HCT116 (cell line): Measurements from ENCODE around the gene UQCRQ. TPM values are rescaled to one million over a fixed set of nuclear protein-coding genes. Genes with fewer than 3 reads are reported as not detected.
A peak's percentile ranks its signal among the peaks of the same experiment; 100 is the strongest.

Experiments
- ATAC-seq: fragments of 200-7000 bp; cut with Tn5 transposase; 2 replicates; pipeline ENCODE4 v1.9.1; 2020; ENCODE audit warnings: mild to moderate bottlenecking, moderate library complexity
- BruUV-seq: library from RNA; stranded (reverse); fragments of 400-500 nt; replicated peaks from 2 replicates; lab custom pipeline; 2021; lab: Mats Ljungman, UMichigan
- CTCF ChIA-PET: fragments of 300-600 bp; sonication (Branson Sonifier 250); formaldehyde crosslinking; loops from one replicate; lab custom pipeline; 2021; ENCODE audit warnings: antibody characterized with exemption; lab: Charles Lee
- POLR2A ChIA-PET: fragments of 300-600, 350-600 bp; sonication (Branson Sonifier 250); formaldehyde crosslinking; loops from one replicate; lab custom pipeline; 2021; ENCODE audit warnings: antibody characterized with exemption; lab: Charles Lee
- RAD21 ChIA-PET, 2 experiments: fragments of 300-600 bp; sonication (Branson Sonifier 250); formaldehyde crosslinking; loops; one replicate each; lab custom pipeline; 2023; ENCODE audit warnings: low total read pairs in 2 of 2; ENCODE audit not compliant: uncharacterized antibody in 2 of 2, unreplicated experiment in 2 of 2, low non-redundant PET in 1 of 2; lab: Charles Lee
- DNase-seq: peaks from one replicate; pipeline ENCODE4 v3.0.0-alpha.2; 2010; ENCODE audit warnings: low read depth, low spot score
- H2AFZ ChIP-seq: fragments of 200-600 bp; shearing (Covaris generic), sonication (generic); 2 replicates; pipeline ENCODE4 v1.6.1; 2017; ENCODE audit warnings: low read depth, mixed run types, mixed read lengths, antibody characterized with exemption, low read length; ENCODE audit not compliant: poor library complexity, severe bottlenecking
- H3K27ac ChIP-seq: 2 replicates; pipeline ENCODE4 v1.5.1; 2012; ENCODE audit warnings: low read depth, low read length
- H3K27me3 ChIP-seq: fragments of 200-600 bp; sonication (generic); 2 replicates; pipeline ENCODE4 v1.6.1; 2016; ENCODE audit warnings: mixed run types, low read length, mixed read lengths; ENCODE audit not compliant: insufficient read depth
- H3K36me3 ChIP-seq, 2 experiments: fragments of 200-500 bp in 1 of 2; fragments of 200-600 bp in 1 of 2; sonication (Bioruptor generic) in 1 of 2; sonication (generic) in 1 of 2; 2 replicates each; pipeline versions ENCODE4 v1.5.1 to v1.6.1; 2014 to 2016; ENCODE audit warnings: low read length in 2 of 2, inconsistent platforms in 1 of 2, mixed read lengths in 1 of 2, mixed run types in 1 of 2; ENCODE audit not compliant: insufficient read depth in 2 of 2, control insufficient read depth in 1 of 2
- H3K4me1 ChIP-seq, 2 experiments: fragments of 200-600 bp in 1 of 2; sonication (generic) in 1 of 2; 2 replicates each; pipeline versions ENCODE4 v1.5.1 to v1.6.1; 2012 to 2017; ENCODE audit warnings: low read length in 2 of 2, inconsistent platforms in 1 of 2, mild to moderate bottlenecking in 1 of 2, mixed read lengths in 1 of 2, mixed run types in 1 of 2, moderate library complexity in 1 of 2; ENCODE audit not compliant: insufficient read depth in 2 of 2, control insufficient read depth in 1 of 2
- H3K4me2 ChIP-seq: fragments of 200-600 bp; sonication (generic); 2 replicates; pipeline ENCODE4 v1.6.1; 2017; ENCODE audit warnings: mixed run types, low read length, mixed read lengths
- H3K4me3 ChIP-seq, 2 experiments: fragments of 200-600 bp in 1 of 2; sonication (generic) in 1 of 2; replicated peaks in 1 of 2; 2 replicates each; pipeline ENCODE4 v1.5.1; 2011 to 2016; ENCODE audit warnings: low read length in 2 of 2, control low read depth in 1 of 2, low read depth in 1 of 2, mild to moderate bottlenecking in 1 of 2, mixed read lengths in 1 of 2, mixed run types in 1 of 2
- H3K79me2 ChIP-seq: fragments of 200-600 bp; sonication (generic); 2 replicates; pipeline ENCODE4 v1.6.1; 2017; ENCODE audit warnings: mild to moderate bottlenecking, mixed run types, low read length, moderate library complexity, mixed read lengths; ENCODE audit not compliant: insufficient read depth
- H3K9ac ChIP-seq: fragments of 200-600 bp; sonication (generic); 2 replicates; pipeline ENCODE4 v1.6.1; 2016; ENCODE audit warnings: low read length, mixed read lengths
- H3K9me2 ChIP-seq: fragments of 200-600 bp; sonication (generic), shearing (Covaris generic); 2 replicates; pipeline ENCODE4 v1.6.1; 2017; ENCODE audit warnings: mixed run types, mild to moderate bottlenecking, moderate library complexity; ENCODE audit not compliant: insufficient read depth
- H3K9me3 ChIP-seq, 2 experiments: fragments of 200-500 bp in 1 of 2; fragments of 200-600 bp in 1 of 2; sonication (Bioruptor generic) in 1 of 2; sonication (generic) in 1 of 2; 2 replicates each; pipeline ENCODE4 v1.6.1; 2014 to 2017; ENCODE audit warnings: low read length in 2 of 2, mixed read lengths in 2 of 2, inconsistent platforms in 1 of 2, low read depth in 1 of 2, mild to moderate bottlenecking in 1 of 2, mixed run types in 1 of 2, moderate library complexity in 1 of 2; ENCODE audit not compliant: control insufficient read depth in 1 of 2, insufficient read depth in 1 of 2
- H4K20me1 ChIP-seq: fragments of 200-600 bp; sonication (generic), shearing (Covaris generic); 2 replicates; pipeline ENCODE4 v1.6.1; 2017; ENCODE audit warnings: mixed run types, mild to moderate bottlenecking, moderate library complexity; ENCODE audit not compliant: insufficient read depth
- ATF3 ChIP-seq: IDR thresholded peaks from 2 replicates; pipeline ENCODE4 v1.6.1; 2012
- CEBPB ChIP-seq: IDR thresholded peaks from 2 replicates; pipeline ENCODE4 v1.6.1; 2012; ENCODE audit warnings: low read depth
- CTCF ChIP-seq, 3 experiments: fragments of 200-600 bp in 1 of 3; sonication (generic) in 1 of 3; IDR thresholded peaks in 2 of 3; conservative IDR thresholded peaks in 1 of 3; 2 replicates each; pipeline ENCODE4 v1.5.1; 2012 to 2017; ENCODE audit warnings: low read depth in 2 of 3, low read length in 2 of 3, antibody characterized with exemption in 1 of 3, borderline replicate concordance in 1 of 3, control low read depth in 1 of 3, mild to moderate bottlenecking in 1 of 3, mixed read lengths in 1 of 3, mixed run types in 1 of 3, moderate library complexity in 1 of 3; ENCODE audit not compliant: insufficient read depth in 1 of 3
- EGR1 ChIP-seq: IDR thresholded peaks from 2 replicates; pipeline ENCODE4 v1.6.1; 2012; ENCODE audit warnings: low read depth
- ELF1 ChIP-seq: IDR thresholded peaks from 2 replicates; pipeline ENCODE4 v1.6.1; 2012; ENCODE audit warnings: low read depth, borderline replicate concordance
- FOSL1 ChIP-seq: IDR thresholded peaks from 2 replicates; pipeline ENCODE4 v1.6.1; 2012; ENCODE audit warnings: low read depth
- JUND ChIP-seq: IDR thresholded peaks from 2 replicates; pipeline ENCODE4 v1.6.1; 2012
- POLR2A ChIP-seq: IDR thresholded peaks from 2 replicates; pipeline ENCODE4 v1.7.0; 2011; ENCODE audit warnings: borderline replicate concordance; ENCODE audit not compliant: insufficient read depth, insufficient read length; ENCODE audit errors: extremely low read depth
- RAD21 ChIP-seq: IDR thresholded peaks from 2 replicates; pipeline ENCODE4 v1.6.1; 2012; ENCODE audit warnings: low read depth, mild to moderate bottlenecking
- SIN3A ChIP-seq: IDR thresholded peaks from 2 replicates; pipeline ENCODE4 v1.6.1; 2012; ENCODE audit warnings: low read depth
- SP1 ChIP-seq: IDR thresholded peaks from 2 replicates; pipeline ENCODE4 v1.6.1; 2012; ENCODE audit warnings: low read depth
- YY1 ChIP-seq: IDR thresholded peaks from 2 replicates; pipeline ENCODE4 v1.6.1; 2011; ENCODE audit warnings: low read length, low read depth, moderate library complexity, mild to moderate bottlenecking; ENCODE audit not compliant: insufficient replicate concordance; ENCODE audit errors: extremely low read depth
- ZFX ChIP-seq: fragments of 450-650 bp; IDR thresholded peaks from 2 replicates; pipeline ENCODE4 v1.6.1; 2017
- ZNF274 ChIP-seq: fragments of 200-500 bp; sonication (Bioruptor generic); IDR thresholded peaks from 2 replicates; pipeline ENCODE4 v1.6.1; 2014; ENCODE audit warnings: mild to moderate bottlenecking, low read depth, low read length, inconsistent platforms
- intact Hi-C: fragments of 100-400 bp; cut with micrococcal nuclease; formaldehyde crosslinking; loops from 2 replicates; pipeline ENCODE4 v1.10.0; 2022
- total RNA-seq: library from RNA; stranded (reverse); gene quantifications from one replicate; pipeline ENCODE4 v1.2.1, GENCODE V29; 2021; ENCODE audit not compliant: unreplicated experiment

Gene UQCRQ
- total RNA-seq, 1 experiment from 2014 or later, result 528 TPM

DNA sequence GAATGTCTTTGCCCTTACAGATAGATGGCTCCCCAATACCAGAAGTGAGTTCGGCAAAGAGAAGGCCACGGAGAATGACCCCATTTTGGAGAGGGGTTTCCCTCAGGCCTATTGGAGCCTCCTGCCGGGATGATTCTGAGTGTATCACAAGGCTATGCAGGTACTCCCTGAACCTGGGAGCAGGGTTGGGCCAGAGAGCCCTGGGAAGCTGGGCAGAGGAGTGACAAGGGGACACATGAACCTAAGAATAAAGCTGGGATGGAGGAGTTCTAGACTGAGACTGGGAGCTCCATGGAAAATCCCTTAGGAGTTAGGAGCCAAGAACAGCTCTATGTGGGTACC, 7.5 kb downstream of the UQCRQ start:
- CTCF ChIA-PET, result interaction anchor here (1.4 kb wide), 1 partner anchor 9 kb away, joined by 3 read pairs; no protein-coding TSS in a partner anchor
- intact Hi-C loops, result no loop called here
- peaks cover 4 to 6% of the 10 kb centered on the region in 2 experiments; a peak in 2 of 4 replicates for H3K36me3 ChIP-seq

More for the DNA sequence above, 7.5 kb downstream of the UQCRQ start:
- BruUV-seq, result no TSS peak
- Histone ChIP-seq H3K27ac (no peak overlapping the region), H3K27me3 (no peaks in the 10 kb centered on the region), H3K9me3 (no peaks in the 10 kb centered on the region), H3K4me1 (no peaks in the 10 kb centered on the region), H4K20me1 (no peaks in the 10 kb centered on the region), H3K79me2 (peaks cover under 1% of the 10 kb centered on the region; the same call in 1 of the 2 replicates), H3K4me3 (no peak overlapping the region), H3K9ac (no peak overlapping the region), H3K4me2 (no peak overlapping the region), H3K9me2 (no peaks in the 10 kb centered on the region), H2AFZ (no peak overlapping the region)
- TF ChIP-seq RAD21, result no peak
- TF ChIP-seq ATF3, result no peak
- TF ChIP-seq FOSL1, result no peak
- no peak for TF ChIP-seq CEBPB
- TF ChIP-seq EGR1, result no peak
- TF ChIP-seq SP1, result no peak
- TF ChIP-seq YY1, result no peak
- no peak for TF ChIP-seq CTCF (IDR thresholded peaks at IDR 0.05 in 2 of 3, conservative IDR thresholded peaks at IDR 0.05 in 1 of 3; ENCODE audit: borderline replicate concordance in 1 of 3, insufficient read depth in 1 of 3, low read depth in 2 of 3, low read length in 2 of 3)
- no peak for TF ChIP-seq SIN3A
- no peak for TF ChIP-seq POLR2A
- no peak for TF ChIP-seq ELF1
- no peak for TF ChIP-seq ZFX
- no peak for TF ChIP-seq ZNF274
- TF ChIP-seq JUND, result no peak
- RAD21 ChIA-PET, result no interaction called here
- POLR2A ChIA-PET, result no interaction called here
- DNase-seq, result no peak
- ATAC-seq, result peak; percentile 21; the same call in 1 of the 2 replicates
